NCI-H2107 (cell line): Measurements from ENCODE around the gene CALD1.

Experiments used
- DNase-seq: peaks from one replicate; lab custom pipeline; 2025; lab: John Stamatoyannopoulos, UW

The CALD1 gene

DNA sequence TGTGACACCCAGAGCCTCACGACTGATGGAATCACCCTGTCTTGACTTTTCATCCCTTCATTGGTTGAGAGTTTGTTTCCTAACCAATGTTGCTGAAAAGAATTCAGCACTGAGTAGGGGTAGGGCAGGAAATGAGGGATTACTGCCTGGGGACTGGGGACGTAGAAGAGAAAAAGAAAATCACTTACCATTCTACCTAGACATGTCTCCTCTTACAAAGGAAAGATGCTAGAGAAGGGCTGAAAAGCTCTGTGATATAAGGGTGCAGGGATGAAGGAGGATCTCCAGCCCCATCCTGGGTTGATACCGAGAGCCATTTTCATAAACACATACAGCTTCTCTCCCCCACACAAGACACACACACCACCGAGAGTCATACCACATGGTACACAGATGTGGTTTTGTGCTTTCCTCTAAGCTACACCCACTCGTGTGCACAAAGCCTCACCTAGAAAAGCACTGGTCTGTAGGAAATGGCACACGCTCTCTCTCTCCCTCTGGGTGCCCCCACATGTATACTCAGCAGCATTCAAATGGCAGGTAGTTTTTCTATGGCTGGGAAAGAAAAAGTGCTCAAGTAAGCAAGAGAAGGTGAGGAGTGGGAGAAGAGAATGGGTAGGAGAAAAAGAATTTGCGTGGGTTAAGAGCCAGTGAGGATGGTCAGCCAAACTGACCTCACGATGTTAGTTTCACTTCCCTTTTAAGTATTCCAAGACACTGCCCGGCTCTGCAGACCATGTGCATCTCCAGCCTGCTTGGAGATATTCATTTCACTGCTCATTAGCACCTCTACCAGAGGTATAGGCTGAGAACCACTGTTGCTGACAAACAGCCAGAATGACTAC, 85.8 kb downstream of the CALD1 start:
- DNase-seq, result no peak

DNA sequence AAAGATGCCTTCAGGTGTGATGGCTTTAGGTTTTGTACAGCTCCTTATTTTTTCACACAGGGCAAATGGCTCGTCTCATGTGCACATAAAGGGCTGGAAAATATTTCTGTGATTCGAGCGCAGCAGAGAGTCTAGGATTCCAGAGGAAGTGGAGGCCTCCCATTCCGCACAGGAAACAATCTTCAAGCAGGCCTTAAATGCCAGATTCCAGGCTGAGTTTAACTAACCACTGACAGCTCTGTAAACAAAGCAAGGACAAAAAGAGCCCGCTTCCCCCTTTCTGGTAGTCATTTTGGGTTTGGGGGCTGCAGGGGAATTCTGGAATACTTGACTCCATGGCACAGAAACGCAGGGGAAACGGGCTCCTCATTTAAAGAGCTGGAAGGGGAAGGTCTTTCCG, 87.2 kb downstream of the CALD1 start:
- no peak for DNase-seq

DNA sequence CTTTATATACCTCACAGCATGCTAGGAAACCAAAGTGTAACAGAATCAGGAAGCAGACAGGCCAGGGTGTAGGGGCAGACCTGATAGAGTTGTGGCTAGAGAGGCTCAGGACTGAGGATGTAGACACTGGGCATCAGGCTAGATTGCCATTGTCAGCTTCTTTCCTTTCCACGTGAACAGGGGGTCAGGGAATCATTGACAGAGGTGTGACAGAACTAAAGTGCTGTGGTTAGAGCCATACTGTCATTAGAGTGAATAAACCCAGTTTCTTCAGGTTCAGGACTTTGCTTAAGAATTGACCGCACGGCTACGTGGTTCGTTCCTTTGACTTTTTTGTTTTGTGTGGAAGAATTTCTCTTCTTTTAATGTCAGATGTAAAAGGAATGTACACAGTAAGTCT, 90.7 kb downstream of the CALD1 start:
- DNase-seq, result no peak

DNA sequence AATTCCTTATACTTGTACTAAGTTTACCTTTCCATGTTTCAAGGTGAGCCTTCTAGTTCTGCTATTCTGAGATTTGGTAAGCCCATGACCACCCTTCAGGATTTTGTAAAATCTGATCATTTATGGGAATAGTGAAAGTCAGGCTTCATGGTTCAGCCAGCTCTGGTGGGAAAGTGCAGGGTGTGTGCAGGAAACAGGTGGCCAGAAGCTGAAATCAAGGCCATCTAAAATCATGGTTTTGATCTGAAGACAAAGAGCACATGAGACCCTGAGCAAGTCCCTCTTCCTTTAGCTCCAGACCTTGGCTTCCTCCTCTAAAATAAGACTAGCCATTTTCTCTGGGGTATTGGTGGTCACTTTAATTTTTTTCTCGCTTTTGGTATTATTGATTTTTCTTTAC, 91.3 kb downstream of the CALD1 start:
- no peak for DNase-seq

DNA sequence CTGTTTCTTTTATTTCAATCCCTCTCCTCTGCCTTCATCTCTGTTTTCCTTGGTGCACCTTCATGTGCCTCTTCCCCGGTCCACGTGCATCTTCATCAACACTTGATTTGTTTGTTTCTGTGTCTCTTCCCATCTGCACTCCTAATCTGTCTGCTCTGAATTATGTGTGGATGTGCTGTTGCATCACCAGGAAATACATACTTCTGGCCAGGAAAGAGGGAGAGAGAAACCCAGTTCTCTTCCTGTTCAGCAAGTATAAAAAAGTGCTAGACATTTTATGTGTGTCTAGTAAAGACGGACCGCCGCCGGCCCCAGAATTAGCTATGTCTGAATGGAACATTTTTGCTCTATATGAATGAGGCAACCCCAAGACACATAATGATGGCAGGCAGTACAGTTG, 93.8 kb downstream of the CALD1 start:
- no peak for DNase-seq

DNA sequence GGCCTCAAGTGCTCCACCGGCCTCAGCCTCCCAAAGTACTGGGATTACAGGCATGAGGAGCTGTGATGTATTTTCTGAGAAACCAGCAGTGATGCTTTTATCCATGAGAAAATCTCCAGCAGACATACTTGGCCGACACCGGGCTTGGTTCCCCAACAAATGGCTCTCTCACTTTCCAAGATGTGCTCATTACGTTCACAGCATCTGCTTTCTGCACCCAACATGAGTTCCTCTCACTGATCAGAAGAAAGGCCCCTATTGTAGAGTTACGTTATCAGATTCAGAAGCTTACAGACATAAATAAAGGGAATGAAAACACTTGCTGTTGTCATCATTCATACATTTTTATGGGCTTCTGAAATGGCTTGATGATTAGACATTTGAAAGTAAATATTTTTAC, 95.0 kb downstream of the CALD1 start:
- no peak for DNase-seq

DNA sequence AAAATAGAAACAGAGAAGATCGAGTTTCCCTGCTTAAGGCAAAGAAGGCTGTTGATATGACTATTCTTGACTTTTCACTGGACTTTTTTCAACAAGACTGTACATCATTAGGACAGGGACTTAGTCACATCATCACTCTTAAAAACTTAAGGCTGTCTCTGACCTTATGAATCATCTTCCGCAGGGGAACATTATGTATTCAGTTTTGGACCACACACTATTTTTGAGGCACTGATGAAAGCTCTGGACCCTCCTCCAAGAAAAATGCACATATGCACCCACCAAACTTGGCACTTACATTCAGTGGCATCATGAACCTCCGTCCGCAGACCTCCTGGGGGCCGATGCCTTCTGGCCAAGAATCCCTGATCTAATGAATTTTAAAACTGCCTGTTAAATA, 96.4 kb downstream of the CALD1 start:
- no peak for DNase-seq

DNA sequence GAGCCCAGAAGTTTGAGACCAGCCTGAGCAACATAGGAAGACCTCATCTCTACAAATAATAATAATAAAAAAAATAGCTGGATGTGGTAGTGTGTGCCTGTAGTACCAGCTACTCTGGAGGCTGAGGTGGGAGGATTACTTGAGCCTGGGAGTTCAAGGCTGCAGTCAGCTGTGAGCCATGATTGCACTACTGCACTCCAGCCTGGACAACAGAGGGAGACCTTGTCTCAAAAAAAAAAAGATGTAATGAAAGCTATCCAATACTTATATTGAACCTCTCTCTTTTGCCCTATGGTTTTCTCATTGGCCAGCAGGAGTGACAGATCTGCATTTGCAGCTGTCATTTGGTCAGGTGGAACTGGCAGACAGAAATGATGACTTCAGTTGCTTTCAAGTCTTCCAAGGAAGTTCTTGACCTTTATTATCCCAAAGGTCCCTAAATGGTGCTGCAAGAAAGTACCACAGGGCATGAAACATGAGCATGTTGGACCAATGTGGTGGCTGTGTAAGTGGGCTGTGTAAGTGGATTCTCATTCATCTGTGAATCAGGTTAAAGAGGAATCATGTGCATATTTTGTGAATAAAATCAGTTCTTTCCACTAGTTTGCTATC, 99.4 kb downstream of the CALD1 start:
- DNase-seq, result no peak

DNA sequence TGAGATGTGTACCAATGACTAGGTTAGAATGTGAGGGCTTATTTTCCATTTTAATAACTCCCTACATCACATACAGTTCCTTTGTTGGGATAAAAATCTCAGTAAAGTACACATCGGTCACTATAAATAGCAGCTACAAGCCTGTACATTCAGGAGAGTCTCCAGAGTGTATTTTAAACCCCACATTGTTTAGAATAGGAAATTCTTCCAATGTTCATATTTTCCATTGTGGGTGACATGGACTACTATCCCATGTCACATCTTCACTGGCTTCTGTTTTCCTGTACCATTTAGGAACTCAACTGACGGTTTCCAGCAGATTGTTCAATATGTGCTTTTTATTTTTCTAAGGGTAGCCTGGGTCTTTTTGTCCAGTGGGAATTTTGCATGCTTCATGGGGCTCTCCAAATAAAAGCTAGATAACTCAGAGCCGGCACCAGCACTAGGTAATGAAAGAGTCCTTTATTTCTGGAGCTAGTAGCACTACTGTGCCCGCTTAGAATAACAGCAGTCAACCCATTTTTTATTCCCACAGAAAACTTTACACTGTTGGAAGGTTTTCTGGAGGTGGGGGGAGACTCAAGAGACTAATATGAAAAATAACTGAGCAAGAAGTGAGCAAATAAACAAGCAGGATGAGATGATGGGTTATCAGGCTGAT, 100.5 kb downstream of the CALD1 start:
- DNase-seq, result no peak

DNA sequence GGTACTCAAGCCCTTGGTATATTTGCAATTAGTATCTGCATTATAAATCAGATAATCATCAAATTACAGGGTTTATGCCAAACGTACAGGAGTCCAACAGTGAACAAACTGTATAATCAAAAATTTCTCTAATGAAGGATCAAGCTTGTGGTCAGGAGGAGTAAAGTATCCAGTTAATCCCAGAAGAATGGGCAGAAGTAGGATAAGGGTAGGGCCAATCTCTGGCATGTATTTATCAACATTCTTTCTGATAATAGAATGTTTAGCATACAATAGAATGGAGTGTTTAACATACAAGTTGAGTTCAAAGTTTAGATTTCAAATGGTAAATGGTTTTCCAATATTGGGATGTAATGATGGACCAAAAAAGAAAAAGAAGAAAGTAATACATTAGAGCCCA, 103.0 kb downstream of the CALD1 start:
- no peak for DNase-seq

DNA sequence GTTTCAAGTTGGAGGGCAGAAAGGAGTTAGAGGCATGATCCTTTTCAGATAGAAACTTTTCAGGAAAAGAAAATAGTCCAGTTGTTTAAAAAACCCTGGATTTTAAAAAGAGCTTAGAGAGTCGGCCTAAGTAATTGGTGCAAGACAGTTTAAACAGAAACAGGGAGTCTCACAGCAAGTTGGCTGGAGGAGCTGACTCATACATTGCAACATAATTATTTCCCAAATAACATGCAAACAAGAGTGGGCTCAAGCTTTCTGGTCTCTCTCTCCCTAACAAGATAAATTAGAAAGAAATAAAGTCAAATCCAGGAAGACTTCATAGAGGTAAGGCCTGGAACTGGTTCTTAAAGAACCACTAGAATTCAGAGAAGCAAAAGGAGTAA, 106.5 kb downstream of the CALD1 start:
- DNase-seq, result no peak

DNA sequence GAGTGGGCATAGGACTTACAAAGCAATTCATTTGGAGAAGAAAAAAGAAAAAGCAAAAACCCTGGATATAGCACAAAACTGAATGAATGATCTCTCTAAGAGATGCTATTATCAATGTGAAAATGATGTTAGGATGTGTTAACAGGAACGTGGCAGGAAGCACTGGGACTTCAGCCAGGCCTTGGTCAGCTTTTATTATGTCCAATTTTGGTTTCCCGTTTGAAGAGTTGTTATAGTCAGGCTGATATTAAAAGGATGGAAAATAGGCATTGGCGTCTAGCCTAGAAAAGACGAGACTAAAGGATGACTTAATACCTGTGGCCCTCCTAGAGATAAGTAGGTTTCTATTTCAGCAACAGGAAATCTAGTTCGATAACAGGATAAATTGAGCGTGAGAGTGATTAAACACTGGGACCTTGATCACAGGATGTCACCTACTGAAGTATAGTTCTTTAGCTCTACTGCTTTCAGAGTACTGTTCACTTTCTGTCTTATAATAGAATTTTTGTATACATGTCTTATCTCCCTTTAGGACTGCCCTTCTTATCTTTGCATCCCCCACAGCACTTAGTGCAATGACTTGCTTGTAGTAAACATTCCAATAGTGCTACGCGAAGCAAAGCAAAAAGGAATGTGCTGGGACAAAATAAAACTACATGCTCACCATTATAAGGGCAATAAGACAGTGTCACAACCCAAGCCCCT, 107.1 kb downstream of the CALD1 start:
- DNase-seq, result no peak

DNA sequence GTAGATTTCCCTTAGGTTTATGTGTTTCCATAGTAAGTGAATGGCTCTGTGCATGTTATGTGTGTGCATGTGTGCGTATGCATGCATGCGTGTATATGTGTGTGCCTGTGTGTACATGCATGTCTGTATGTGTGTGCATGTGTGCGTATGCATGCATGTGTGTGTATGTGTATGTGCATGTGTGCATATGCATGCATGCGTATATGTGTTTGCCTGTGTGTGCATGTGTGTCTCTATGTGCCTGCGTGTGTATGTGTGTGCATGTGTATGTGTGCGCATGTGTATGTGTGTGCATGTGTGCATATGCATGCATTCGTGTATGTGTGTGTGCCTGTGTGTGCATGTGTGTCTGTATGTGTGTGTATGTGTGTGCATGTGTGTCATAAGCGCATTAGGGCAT, 108.1 kb downstream of the CALD1 start:
- no peak for DNase-seq

DNA sequence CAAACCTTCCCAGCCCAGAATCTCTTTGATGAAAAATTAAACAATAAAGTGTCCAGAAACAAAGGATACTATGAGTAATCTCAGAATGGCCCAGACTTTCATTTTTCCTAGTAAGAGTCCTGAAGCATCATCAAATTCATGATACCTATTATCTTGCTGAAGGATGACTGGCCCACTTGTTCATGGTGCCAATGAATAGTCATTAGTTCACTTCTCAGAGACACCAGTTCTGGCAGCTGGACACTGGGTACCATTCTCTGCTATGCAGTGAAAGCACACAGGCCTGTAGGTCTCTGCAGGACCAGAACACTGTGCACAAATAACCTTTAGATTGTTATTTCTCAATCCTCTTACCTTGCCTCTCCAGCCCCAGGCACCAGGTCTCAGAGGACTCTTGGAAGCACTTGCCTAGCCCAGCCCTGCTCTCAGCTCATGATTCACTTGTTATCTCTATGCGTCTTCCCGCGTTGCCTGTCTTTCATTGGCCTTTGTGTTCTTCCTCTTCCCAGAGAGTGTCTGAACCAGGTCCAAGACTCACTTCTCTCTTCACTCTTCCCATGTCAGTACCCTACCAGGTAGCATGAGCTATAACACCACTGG, 108.8 kb downstream of the CALD1 start:
- no peak for DNase-seq

DNA sequence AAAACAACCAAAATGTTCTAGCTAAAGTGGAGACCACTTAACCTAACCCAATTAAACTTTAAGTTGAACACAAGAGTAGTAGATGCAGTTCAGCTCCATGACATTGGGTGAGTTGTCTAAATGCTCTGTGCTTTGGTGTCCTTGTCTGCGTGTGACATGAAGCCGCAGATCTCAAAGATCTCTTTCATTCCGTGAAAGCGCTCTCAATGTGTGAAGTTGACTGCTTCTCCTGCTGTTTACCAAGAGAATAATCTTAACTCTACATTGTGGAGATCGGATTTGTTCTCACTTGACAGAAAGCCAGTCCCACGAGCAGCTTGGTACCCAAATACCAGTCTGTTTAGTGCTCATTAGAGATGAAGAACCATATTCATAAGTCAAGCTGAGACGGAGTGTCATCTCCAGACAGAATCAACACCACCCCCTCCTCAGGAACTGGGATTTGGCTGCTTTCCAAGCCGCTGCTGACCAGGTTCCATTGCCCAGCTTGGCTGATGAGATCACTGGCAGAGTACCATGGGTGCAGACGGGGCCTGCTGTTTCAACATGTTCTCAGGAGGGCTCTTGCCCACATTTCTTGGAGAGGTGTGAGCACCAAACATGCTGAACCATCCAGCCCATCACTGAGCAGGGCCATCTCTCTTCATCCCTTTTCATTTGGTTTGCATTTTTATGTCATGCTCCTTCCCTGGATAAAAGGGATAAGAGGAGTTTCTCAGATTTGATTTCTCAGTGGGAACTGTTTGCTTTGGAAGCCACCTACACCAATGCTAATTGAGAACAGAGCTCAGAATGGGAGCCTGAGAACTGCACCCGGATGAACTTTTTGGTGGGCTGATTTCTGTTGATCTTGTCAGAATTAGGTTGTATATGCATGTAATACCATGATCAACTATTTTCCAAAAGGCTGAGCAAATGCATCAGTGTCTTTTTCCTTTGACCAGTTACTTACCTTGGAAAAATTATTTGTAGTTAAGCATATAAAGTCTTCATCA, 111.1 kb downstream of the CALD1 start:
- DNase-seq, result no peak

DNA sequence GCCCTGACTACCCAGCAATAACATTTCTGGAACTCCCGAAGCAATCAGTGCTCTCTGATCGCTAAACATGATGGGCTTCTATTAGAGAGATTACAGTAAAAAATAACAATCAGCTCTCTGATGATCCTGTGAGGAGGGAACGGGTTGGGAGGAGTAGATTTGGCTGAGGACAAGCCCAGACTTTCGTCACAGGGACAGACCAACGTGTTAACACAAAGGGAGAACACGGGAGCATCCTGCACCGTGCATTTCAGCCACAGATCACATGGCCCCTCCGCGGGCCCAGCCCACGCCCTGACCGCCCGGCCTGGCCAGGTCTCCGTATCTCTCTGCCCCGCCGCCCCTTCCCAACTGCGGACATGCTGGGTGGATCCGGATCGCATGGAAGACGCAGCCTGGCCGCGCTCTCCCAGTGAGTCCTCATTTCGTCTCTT, 111.8 kb downstream of the CALD1 start:
- DNase-seq, result no peak

DNA sequence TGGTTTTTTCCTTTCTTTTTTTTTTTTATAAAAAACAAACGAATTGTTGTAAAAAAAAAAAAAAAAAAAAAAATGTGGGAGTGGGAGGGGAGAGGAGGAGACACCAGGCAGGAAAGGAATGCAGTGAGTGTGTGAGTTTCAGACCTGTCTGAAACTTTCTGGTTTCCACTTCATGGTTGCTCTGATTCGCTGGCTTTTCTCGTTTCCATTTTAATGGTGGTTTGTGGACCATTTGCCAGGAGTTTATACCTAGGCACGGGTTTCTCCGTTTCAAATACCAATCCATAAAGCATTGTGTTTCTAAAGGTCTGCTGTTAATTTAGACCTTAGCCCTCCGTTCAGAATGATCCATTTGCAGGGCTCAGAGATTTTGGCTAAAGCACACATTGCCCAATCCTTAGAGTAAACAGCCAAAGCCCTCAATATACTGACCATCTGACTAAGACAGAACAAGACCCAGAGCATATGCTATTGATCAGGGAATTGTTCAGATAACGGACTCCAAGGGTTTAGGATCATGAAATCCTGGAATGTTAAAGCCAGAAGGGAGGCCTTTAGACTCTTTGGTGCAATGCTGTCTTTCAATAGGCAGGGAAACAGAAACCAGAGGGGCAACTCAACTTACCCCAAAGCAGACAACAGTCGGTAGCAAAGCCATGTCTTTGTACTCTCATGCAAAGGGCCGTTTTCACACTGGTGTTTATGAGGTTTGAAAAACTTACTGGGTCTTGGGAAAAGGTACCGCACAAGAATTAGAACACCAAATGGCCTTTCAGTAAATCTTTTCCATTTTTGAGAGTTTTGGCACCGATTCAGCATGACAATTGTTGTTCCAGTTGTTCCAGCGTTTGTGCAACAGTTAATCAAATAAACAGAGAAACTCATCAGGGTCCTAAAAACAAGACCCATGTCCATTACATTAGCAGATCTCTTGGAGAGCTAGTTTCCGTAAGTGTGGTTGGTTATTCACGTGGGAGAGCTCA, 112.6 kb downstream of the CALD1 start:
- no peak for DNase-seq

DNA sequence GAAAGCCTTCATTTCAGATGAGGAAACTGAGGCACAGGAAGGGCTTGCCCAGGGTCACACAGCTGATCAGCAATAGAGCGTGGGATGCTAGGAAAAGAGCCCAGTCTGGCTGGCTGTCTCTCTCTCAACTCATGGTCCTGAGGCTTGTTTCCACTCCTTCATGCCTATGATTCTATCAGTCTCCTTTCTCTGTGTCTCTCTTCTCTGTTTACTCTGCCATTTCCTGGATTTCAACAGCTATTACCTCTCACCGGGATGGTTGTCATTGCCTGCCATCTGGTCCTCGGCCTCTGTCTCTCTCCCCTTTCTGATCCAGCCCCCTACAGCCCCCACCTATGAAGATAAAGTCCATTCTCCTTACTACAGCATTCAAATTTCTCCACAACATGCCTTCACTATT, 113.5 kb downstream of the CALD1 start:
- no peak for DNase-seq

DNA sequence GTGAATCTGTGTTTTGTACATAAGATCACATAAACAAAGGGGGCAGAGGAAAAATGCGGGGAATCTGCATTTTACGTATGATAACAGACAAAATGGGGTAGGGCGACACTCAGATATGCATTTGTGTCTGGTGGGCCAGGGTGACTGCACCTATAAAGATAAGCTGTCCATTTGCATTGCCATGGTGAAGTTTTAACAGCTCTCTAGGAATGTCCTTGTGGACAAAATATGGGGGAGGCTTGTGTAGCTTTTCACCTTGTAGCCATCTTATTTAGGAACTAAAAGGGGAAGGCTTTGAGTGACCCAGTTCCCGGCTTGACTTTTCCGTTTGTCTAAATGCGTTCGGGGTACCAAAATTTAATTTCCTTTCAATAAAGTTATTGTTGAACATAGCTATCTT, 114.5 kb downstream of the CALD1 start:
- DNase-seq, result no peak

DNA sequence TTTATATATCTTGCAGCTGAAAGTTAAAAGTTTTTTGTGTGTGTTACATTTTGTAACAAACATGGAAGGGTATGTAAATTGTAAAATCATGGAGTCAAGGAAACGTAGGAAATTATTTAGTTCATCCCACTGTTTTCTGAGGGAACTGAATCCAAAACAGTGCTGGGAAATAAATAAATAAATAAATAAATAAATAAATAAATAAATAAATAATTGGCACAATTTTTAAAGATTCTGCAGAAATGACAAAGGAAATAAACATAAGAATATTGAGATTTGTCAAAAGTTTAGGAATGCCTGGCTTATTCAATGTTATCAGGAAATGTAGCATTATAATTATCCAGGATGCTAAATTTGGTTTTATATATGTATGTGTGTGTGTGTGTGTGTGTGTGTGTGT, 115.5 kb downstream of the CALD1 start:
- no peak for DNase-seq
